Loucy (cell line): ENCODE measurements around the gene KCNN2.

Source experiments
- H2AFZ ChIP-seq: fragments of 200-600 bp; sonication (generic); 2 replicates; pipeline ENCODE4 v1.6.0; 2016; ENCODE audit warnings: antibody characterized with exemption, mild to moderate bottlenecking, low read length, moderate library complexity
- H3F3A ChIP-seq: fragments of 200-600 bp; 2 replicates; pipeline ENCODE4 v1.6.0; 2016; ENCODE audit warnings: antibody characterized with exemption, low read depth, mild to moderate bottlenecking
- H3K27me3 ChIP-seq: fragments of 200-600 bp; sonication (generic); 2 replicates; pipeline ENCODE4 v1.6.1; 2014; ENCODE audit warnings: low read length, mild to moderate bottlenecking; ENCODE audit not compliant: insufficient read depth, poor library complexity, severe bottlenecking
- H3K36me3 ChIP-seq: fragments of 200-600 bp; sonication (generic); 2 replicates; pipeline ENCODE4 v1.6.1; 2016; ENCODE audit warnings: low read length; ENCODE audit not compliant: insufficient read depth
- H3K4me1 ChIP-seq: fragments of 200-600 bp; sonication (generic); 2 replicates; pipeline ENCODE4 v1.5.1; 2014; ENCODE audit warnings: low read length, mild to moderate bottlenecking; ENCODE audit not compliant: insufficient read depth, poor library complexity, severe bottlenecking
- H3K4me2 ChIP-seq: fragments of 200-600 bp; sonication (generic); 2 replicates; pipeline ENCODE4 v1.6.0; 2014; ENCODE audit warnings: antibody characterized with exemption, low read length, low read depth, mild to moderate bottlenecking; ENCODE audit not compliant: poor library complexity, severe bottlenecking
- H3K4me3 ChIP-seq: fragments of 200-600 bp; sonication (generic); 2 replicates; pipeline ENCODE4 v1.5.1; 2014; ENCODE audit warnings: low read length, mild to moderate bottlenecking, mixed read lengths; ENCODE audit not compliant: poor library complexity, severe bottlenecking
- H3K79me2 ChIP-seq: fragments of 200-600 bp; sonication (generic); 2 replicates; pipeline ENCODE4 v1.6.1; 2014; ENCODE audit warnings: low read length; ENCODE audit not compliant: insufficient read depth
- H3K9ac ChIP-seq: fragments of 200-600 bp; sonication (generic); 2 replicates; pipeline ENCODE4 v1.6.0; 2014; ENCODE audit warnings: mild to moderate bottlenecking, low read depth, low read length, moderate library complexity; ENCODE audit not compliant: poor library complexity, severe bottlenecking
- H3K9me2 ChIP-seq: fragments of 200-600 bp; sonication (generic); replicated peaks from 2 replicates; pipeline ENCODE4 v1.6.1; 2016; ENCODE audit warnings: low read depth, low read length, mixed read lengths
- H3K9me3 ChIP-seq: fragments of 200-600 bp; sonication (generic); 2 replicates; pipeline ENCODE4 v1.6.1; 2014; ENCODE audit warnings: mild to moderate bottlenecking, antibody characterized with exemption, low read length, low read depth; ENCODE audit not compliant: insufficient read depth
- H4K20me1 ChIP-seq: fragments of 200-600 bp; sonication (generic); 2 replicates; pipeline ENCODE4 v1.6.0; 2014; ENCODE audit warnings: antibody characterized with exemption, low read length, mild to moderate bottlenecking; ENCODE audit not compliant: insufficient read depth, poor library complexity, severe bottlenecking
- CTCF ChIP-seq: fragments of 200-600 bp; sonication (generic); conservative IDR thresholded peaks from 2 replicates; pipeline ENCODE4 v1.5.1; 2014; ENCODE audit warnings: mild to moderate bottlenecking, antibody characterized with exemption, low read length
- EZH2phosphoT487 ChIP-seq: fragments of 200-600 bp; IDR thresholded peaks from 2 replicates; pipeline ENCODE4 v1.6.1; 2018; ENCODE audit warnings: antibody characterized with exemption, mild to moderate bottlenecking, moderate library complexity, borderline replicate concordance

KCNN2 gene

GRCh38 chr5:114390431-114390830 lies 28.6 kb downstream of the KCNN2 start:
- H3F3A ChIP-seq: no peaks in the 10 kb centered on the region
- H4K20me1 ChIP-seq: no peaks in the 10 kb centered on the region
- H3K4me1 ChIP-seq: no peaks in the 10 kb centered on the region
- H3K4me3 ChIP-seq: no peak overlapping the region
- no peaks in the 10 kb centered on the region for H3K27me3 ChIP-seq
- H3K36me3 ChIP-seq: no peaks in the 10 kb centered on the region
- TF ChIP-seq EZH2phosphoT487 (no peak), CTCF (no peak)
- H3K9ac ChIP-seq: no peak overlapping the region
- H3K9me2 ChIP-seq: no peaks in the 10 kb centered on the region
- no peaks in the 10 kb centered on the region for H3K9me3 ChIP-seq
- no peak overlapping the region for H2AFZ ChIP-seq
- no peaks in the 10 kb centered on the region for H3K79me2 ChIP-seq
- H3K4me2 ChIP-seq: no peak overlapping the region

- H3K9ac ChIP-seq: no peak overlapping the region
- H3K79me2 ChIP-seq: no peaks in the 10 kb centered on the region
- H3K9me2 ChIP-seq: no peaks in the 10 kb centered on the region
- H3K4me1 ChIP-seq: no peaks in the 10 kb centered on the region
- H3K36me3 ChIP-seq: no peaks in the 10 kb centered on the region
- no peaks in the 10 kb centered on the region for H4K20me1 ChIP-seq
- TF ChIP-seq EZH2phosphoT487: no peak
- TF ChIP-seq CTCF: no peak
- no peaks in the 10 kb centered on the region for H3K27me3 ChIP-seq
- no peak overlapping the region for H2AFZ ChIP-seq
- H3K4me3 ChIP-seq: no peak overlapping the region
- no peaks in the 10 kb centered on the region for H3K9me3 ChIP-seq
- H3K4me2 ChIP-seq: no peak overlapping the region
- no peaks in the 10 kb centered on the region for H3F3A ChIP-seq
These were observed 29.5 kb downstream of the KCNN2 start for GRCh38 chr5:114391321-114391720.

- no peaks in the 10 kb centered on the region for H3K9me3 ChIP-seq
- no peak overlapping the region for H2AFZ ChIP-seq
- TF ChIP-seq CTCF: no peak
- TF ChIP-seq EZH2phosphoT487: no peak
- H4K20me1 ChIP-seq: no peaks in the 10 kb centered on the region
- H3K9ac ChIP-seq: no peak overlapping the region
- H3K4me2 ChIP-seq: no peak overlapping the region
- H3K4me3 ChIP-seq: no peak overlapping the region
- H3F3A ChIP-seq: no peaks in the 10 kb centered on the region
- H3K36me3 ChIP-seq: no peaks in the 10 kb centered on the region
- H3K27me3 ChIP-seq: no peaks in the 10 kb centered on the region
- no peaks in the 10 kb centered on the region for H3K4me1 ChIP-seq
- no peaks in the 10 kb centered on the region for H3K79me2 ChIP-seq
- H3K9me2 ChIP-seq: no peaks in the 10 kb centered on the region
These were observed 31.3 kb downstream of the KCNN2 start for GRCh38 chr5:114393159-114393558.
